Loucy (cell line): ENCODE data around the gene TARDBP.

Experiments
- EZH2phosphoT487 ChIP-seq: fragments of 200-600 bp; IDR thresholded peaks from 2 replicates; pipeline ENCODE4 v1.6.1; 2018; ENCODE audit warnings: antibody characterized with exemption, mild to moderate bottlenecking, moderate library complexity, borderline replicate concordance
- TF ChIP-seq, protein P1 (sequence below): fragments of 200-600 bp; sonication (generic); conservative IDR thresholded peaks from 2 replicates; pipeline ENCODE4 v1.5.1; 2014; ENCODE audit warnings: mild to moderate bottlenecking, antibody characterized with exemption, low read length

GRCh38 chr1:11068600-11069473, 56.4 kb downstream of the TARDBP start:
- TF ChIP-seq, protein P1, sequence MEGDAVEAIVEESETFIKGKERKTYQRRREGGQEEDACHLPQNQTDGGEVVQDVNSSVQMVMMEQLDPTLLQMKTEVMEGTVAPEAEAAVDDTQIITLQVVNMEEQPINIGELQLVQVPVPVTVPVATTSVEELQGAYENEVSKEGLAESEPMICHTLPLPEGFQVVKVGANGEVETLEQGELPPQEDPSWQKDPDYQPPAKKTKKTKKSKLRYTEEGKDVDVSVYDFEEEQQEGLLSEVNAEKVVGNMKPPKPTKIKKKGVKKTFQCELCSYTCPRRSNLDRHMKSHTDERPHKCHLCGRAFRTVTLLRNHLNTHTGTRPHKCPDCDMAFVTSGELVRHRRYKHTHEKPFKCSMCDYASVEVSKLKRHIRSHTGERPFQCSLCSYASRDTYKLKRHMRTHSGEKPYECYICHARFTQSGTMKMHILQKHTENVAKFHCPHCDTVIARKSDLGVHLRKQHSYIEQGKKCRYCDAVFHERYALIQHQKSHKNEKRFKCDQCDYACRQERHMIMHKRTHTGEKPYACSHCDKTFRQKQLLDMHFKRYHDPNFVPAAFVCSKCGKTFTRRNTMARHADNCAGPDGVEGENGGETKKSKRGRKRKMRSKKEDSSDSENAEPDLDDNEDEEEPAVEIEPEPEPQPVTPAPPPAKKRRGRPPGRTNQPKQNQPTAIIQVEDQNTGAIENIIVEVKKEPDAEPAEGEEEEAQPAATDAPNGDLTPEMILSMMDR, result no peak
- TF ChIP-seq EZH2phosphoT487, result no peak
